ENCODE data around the gene ZNF286A.
"Not testable (repeated sequence)": the region's sequence is repeated elsewhere in the genome, so short reads cannot be mapped to it uniquely, and the experiment has no call there.

ZNF286A gene

DNA sequence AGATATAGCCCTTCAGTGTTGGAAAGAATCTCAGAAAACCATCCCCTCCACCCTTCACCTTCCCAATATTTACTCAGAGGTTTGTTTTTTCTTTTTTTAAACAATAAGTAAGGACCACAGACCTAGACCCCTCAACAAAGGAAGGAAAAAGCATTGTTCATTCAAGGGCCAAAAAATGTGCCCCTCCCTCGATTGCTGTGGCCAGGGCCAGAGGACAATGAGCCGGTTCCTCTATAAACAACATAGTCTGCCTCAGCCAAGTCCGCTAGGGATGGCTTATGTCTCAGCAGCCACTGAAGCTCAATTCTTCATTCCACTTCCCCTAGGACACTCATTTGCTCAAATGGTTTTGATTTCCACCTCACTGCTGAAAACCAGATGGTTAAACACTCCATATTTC lies 39.5 kb upstream of the ZNF286A start:
- Histone ChIP-seq H3K27ac (ENCODE audit: low read length) (no peak overlapping the region), H3K36me3 (ENCODE audit: control insufficient read depth in 1 of 2, insufficient read depth in 2 of 2, low read length in 2 of 2) (peaks cover 0 to 10% of the 10 kb centered on the region in 2 donors), H3K9me3 (ENCODE audit: control insufficient read depth in 1 of 2, low read length in 2 of 2) (no peaks in the 10 kb centered on the region), H3K27me3 (ENCODE audit: low read depth, low read length) (no peaks in the 10 kb centered on the region), H3K4me3 (ENCODE audit: low read depth in 1 of 2, low read length in 2 of 2) (no peak overlapping the region), H3K4me1 (ENCODE audit: control insufficient read depth in 1 of 2, insufficient read depth in 2 of 2, low read length in 2 of 2) (no peaks in the 10 kb centered on the region)

DNA sequence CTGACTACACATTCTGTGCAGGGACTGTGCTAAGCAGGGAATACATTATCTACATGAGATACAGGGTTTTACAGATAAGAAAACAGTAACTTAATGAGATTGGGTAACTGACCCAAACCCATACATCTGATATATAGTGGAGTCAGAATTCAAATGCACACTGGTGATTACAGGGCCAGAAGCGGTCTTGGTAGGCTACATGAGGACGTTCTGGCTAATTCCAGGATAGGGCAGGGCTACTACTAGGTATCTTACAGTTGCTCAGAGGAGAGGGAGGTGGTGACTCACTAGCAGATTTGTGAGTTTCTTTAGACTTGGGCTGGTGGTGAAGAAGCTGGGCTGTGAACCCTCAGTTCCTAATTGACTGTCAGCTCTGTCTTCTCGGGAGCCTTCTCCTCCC lies 36.9 kb upstream of the ZNF286A start:
- H3K27ac ChIP-seq (ENCODE audit: low read length), result no peak overlapping the region
- no peaks in the 10 kb centered on the region for H3K27me3 ChIP-seq (ENCODE audit: low read depth, low read length)
- H3K4me3 ChIP-seq (ENCODE audit: low read depth in 1 of 2, low read length in 2 of 2), result no peak overlapping the region
- H3K4me1 ChIP-seq (ENCODE audit: control insufficient read depth in 1 of 2, insufficient read depth in 2 of 2, low read length in 2 of 2), result no peaks in the 10 kb centered on the region
- no peaks in the 10 kb centered on the region for H3K9me3 ChIP-seq (ENCODE audit: control insufficient read depth in 1 of 2, low read length in 2 of 2)
- H3K36me3 ChIP-seq (ENCODE audit: control insufficient read depth in 1 of 2, insufficient read depth in 2 of 2, low read length in 2 of 2), result peaks cover 0 to 10% of the 10 kb centered on the region in 2 donors

DNA sequence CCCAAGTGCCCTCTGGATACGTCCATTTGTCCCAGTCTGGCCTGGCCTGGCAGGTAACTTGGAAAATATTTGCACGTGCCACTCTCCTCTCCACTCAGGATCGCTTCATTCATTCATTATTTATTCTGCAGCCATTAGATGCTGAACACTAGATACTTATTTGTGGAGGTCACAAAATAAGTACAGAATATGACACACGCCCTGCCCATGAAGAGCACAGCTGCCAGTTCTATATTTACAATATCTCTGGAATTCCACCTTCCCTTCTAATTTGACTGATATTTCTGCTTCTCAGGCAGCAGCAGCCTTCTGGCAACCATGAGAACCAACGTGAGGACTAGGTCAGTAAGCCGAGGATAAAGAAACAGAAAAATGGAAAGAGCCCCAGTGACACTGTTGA lies 36.4 kb upstream of the ZNF286A start:
- no peak overlapping the region for H3K27ac ChIP-seq (ENCODE audit: low read length)
- no peak overlapping the region for H3K4me3 ChIP-seq (ENCODE audit: low read depth in 1 of 2, low read length in 2 of 2)
- peaks cover 0 to 10% of the 10 kb centered on the region in 2 donors for H3K36me3 ChIP-seq (ENCODE audit: control insufficient read depth in 1 of 2, insufficient read depth in 2 of 2, low read length in 2 of 2)
- H3K9me3 ChIP-seq (ENCODE audit: control insufficient read depth in 1 of 2, low read length in 2 of 2), result no peaks in the 10 kb centered on the region
- H3K27me3 ChIP-seq (ENCODE audit: low read depth, low read length), result no peaks in the 10 kb centered on the region
- H3K4me1 ChIP-seq (ENCODE audit: control insufficient read depth in 1 of 2, insufficient read depth in 2 of 2, low read length in 2 of 2), result no peaks in the 10 kb centered on the region

DNA sequence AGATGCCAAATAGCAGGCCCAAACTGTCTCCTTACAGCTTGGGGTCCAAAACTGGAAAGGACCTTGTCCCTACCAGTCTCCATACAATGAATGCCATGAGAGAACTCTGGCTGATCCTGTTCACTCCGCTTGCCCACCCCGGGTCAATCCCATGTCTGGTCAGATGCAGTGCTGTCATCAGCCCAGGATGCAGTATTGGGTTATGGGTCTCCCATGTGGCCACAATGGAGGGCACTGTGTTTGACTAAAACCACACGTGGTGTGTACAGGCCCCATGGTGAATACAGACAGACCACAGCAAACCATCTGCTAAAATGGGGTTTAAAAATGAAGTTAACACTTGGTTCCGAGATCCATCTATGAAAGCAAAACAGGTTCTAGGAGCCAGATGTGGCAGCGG lies 35.9 kb upstream of the ZNF286A start:
- no peak overlapping the region for H3K4me3 ChIP-seq (ENCODE audit: low read depth in 1 of 2, low read length in 2 of 2)
- no peaks in the 10 kb centered on the region for H3K9me3 ChIP-seq (ENCODE audit: control insufficient read depth in 1 of 2, low read length in 2 of 2)
- H3K4me1 ChIP-seq (ENCODE audit: control insufficient read depth in 1 of 2, insufficient read depth in 2 of 2, low read length in 2 of 2), result no peaks in the 10 kb centered on the region
- peaks cover 0 to 10% of the 10 kb centered on the region in 2 donors for H3K36me3 ChIP-seq (ENCODE audit: control insufficient read depth in 1 of 2, insufficient read depth in 2 of 2, low read length in 2 of 2)
- no peak overlapping the region for H3K27ac ChIP-seq (ENCODE audit: low read length)
- H3K27me3 ChIP-seq (ENCODE audit: low read depth, low read length), result no peaks in the 10 kb centered on the region

GRCh38 chr17:15669526-15669925 lies 30.0 kb upstream of the ZNF286A start:
- H3K4me3 ChIP-seq (ENCODE audit: low read depth in 1 of 2, low read length in 2 of 2); H3K27ac ChIP-seq (ENCODE audit: low read length); H3K36me3 ChIP-seq (ENCODE audit: control insufficient read depth in 1 of 2, insufficient read depth in 2 of 2, low read length in 2 of 2); H3K9me3 ChIP-seq (ENCODE audit: control insufficient read depth in 1 of 2, low read length in 2 of 2); H3K27me3 ChIP-seq (ENCODE audit: low read depth, low read length); H3K4me1 ChIP-seq (ENCODE audit: control insufficient read depth in 1 of 2, insufficient read depth in 2 of 2, low read length in 2 of 2): not testable (repeated sequence)

DNA sequence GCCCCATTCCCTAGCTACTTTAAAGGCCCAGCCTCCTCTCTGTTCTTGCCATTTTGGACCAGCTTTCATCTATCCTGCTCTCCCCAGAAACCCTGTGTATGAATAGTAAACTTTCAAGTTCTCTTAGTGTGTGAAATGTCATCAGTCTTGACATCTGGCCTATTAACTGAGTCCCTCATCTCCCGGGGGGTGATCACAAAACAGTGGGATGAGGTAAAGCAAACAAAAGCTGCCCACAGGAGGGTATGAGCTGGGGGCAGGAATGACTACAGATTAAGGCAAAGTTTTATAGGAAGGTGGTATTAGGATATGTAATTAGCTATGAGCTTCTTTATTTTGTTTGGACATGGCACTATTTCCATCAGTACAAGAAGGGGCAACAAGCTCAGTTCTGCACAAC lies 24.9 kb upstream of the ZNF286A start:
- H3K36me3 ChIP-seq (ENCODE audit: control insufficient read depth in 1 of 2, insufficient read depth in 2 of 2, low read length in 2 of 2); H3K4me1 ChIP-seq (ENCODE audit: control insufficient read depth in 1 of 2, insufficient read depth in 2 of 2, low read length in 2 of 2); H3K9me3 ChIP-seq (ENCODE audit: control insufficient read depth in 1 of 2, low read length in 2 of 2); H3K27ac ChIP-seq (ENCODE audit: low read length); H3K4me3 ChIP-seq (ENCODE audit: low read depth in 1 of 2, low read length in 2 of 2); H3K27me3 ChIP-seq (ENCODE audit: low read depth, low read length): not testable (repeated sequence)

- H3K27me3 ChIP-seq (ENCODE audit: low read depth, low read length); H3K9me3 ChIP-seq (ENCODE audit: control insufficient read depth in 1 of 2, low read length in 2 of 2); H3K36me3 ChIP-seq (ENCODE audit: control insufficient read depth in 1 of 2, insufficient read depth in 2 of 2, low read length in 2 of 2); H3K4me1 ChIP-seq (ENCODE audit: control insufficient read depth in 1 of 2, insufficient read depth in 2 of 2, low read length in 2 of 2); H3K27ac ChIP-seq (ENCODE audit: low read length); H3K4me3 ChIP-seq (ENCODE audit: low read depth in 1 of 2, low read length in 2 of 2): not testable (repeated sequence)
Observed at GRCh38 chr17:15675991-15676390, 23.6 kb upstream of the ZNF286A start.

- H3K4me1 ChIP-seq (ENCODE audit: control insufficient read depth in 1 of 2, insufficient read depth in 2 of 2, low read length in 2 of 2); H3K27ac ChIP-seq (ENCODE audit: low read length); H3K27me3 ChIP-seq (ENCODE audit: low read depth, low read length); H3K9me3 ChIP-seq (ENCODE audit: control insufficient read depth in 1 of 2, low read length in 2 of 2); H3K36me3 ChIP-seq (ENCODE audit: control insufficient read depth in 1 of 2, insufficient read depth in 2 of 2, low read length in 2 of 2): not testable (repeated sequence)
- peak overlapping the region in 1 of 2 donors; percentile 66 for H3K4me3 ChIP-seq (ENCODE audit: low read depth in 1 of 2, low read length in 2 of 2)
Observed at GRCh38 chr17:15683135-15683534, 16.4 kb upstream of the ZNF286A start.

- H3K4me1 ChIP-seq (ENCODE audit: control insufficient read depth in 1 of 2, insufficient read depth in 2 of 2, low read length in 2 of 2); H3K27me3 ChIP-seq (ENCODE audit: low read depth, low read length): not testable (repeated sequence)
- H3K27ac ChIP-seq (ENCODE audit: low read length), result peak within 1 kb of the TSS; percentile 31
Observed at GRCh38 chr17:15683824-15684478, 15.6 kb upstream of the ZNF286A start, which contains the start of gene TRIM16. TRIM16 (minus strand) TSS chr17:15684311; CDS start chr17:15651609, 32,702 bp downstream.

GRCh38 chr17:15687494-15687893 lies 12.1 kb upstream of the ZNF286A start:
- H3K27me3 ChIP-seq (ENCODE audit: low read depth, low read length); H3K4me1 ChIP-seq (ENCODE audit: control insufficient read depth in 1 of 2, insufficient read depth in 2 of 2, low read length in 2 of 2); H3K4me3 ChIP-seq (ENCODE audit: low read depth in 1 of 2, low read length in 2 of 2); H3K27ac ChIP-seq (ENCODE audit: low read length); H3K9me3 ChIP-seq (ENCODE audit: control insufficient read depth in 1 of 2, low read length in 2 of 2); H3K36me3 ChIP-seq (ENCODE audit: control insufficient read depth in 1 of 2, insufficient read depth in 2 of 2, low read length in 2 of 2): not testable (repeated sequence)

More at GRCh38 chr17:15683824-15684478, 15.6 kb upstream of the ZNF286A start, which contains the start of gene TRIM16:
- H3K36me3 ChIP-seq (ENCODE audit: control insufficient read depth in 1 of 2, insufficient read depth in 2 of 2, low read length in 2 of 2); H3K9me3 ChIP-seq (ENCODE audit: control insufficient read depth in 1 of 2, low read length in 2 of 2): not testable (repeated sequence)
- peak within 1 kb of the TSS; percentile 66 to 69 for H3K4me3 ChIP-seq (ENCODE audit: low read depth in 1 of 2, low read length in 2 of 2)

- not testable (repeated sequence) for H3K27me3 ChIP-seq (ENCODE audit: low read depth, low read length); H3K4me1 ChIP-seq (ENCODE audit: control insufficient read depth in 1 of 2, insufficient read depth in 2 of 2, low read length in 2 of 2); H3K9me3 ChIP-seq (ENCODE audit: control insufficient read depth in 1 of 2, low read length in 2 of 2); H3K36me3 ChIP-seq (ENCODE audit: control insufficient read depth in 1 of 2, insufficient read depth in 2 of 2, low read length in 2 of 2); H3K27ac ChIP-seq (ENCODE audit: low read length)
- peak overlapping the region; percentile 37 to 60 for H3K4me3 ChIP-seq (ENCODE audit: low read depth in 1 of 2, low read length in 2 of 2)
Observed at GRCh38 chr17:15698967-15699366, 585 bp upstream of the ZNF286A start.

- H3K27me3 ChIP-seq (ENCODE audit: low read depth, low read length); H3K36me3 ChIP-seq (ENCODE audit: control insufficient read depth in 1 of 2, insufficient read depth in 2 of 2, low read length in 2 of 2); H3K27ac ChIP-seq (ENCODE audit: low read length); H3K4me1 ChIP-seq (ENCODE audit: control insufficient read depth in 1 of 2, insufficient read depth in 2 of 2, low read length in 2 of 2); H3K9me3 ChIP-seq (ENCODE audit: control insufficient read depth in 1 of 2, low read length in 2 of 2): not testable (repeated sequence)
- peak overlapping the region; percentile 37 to 60 for H3K4me3 ChIP-seq (ENCODE audit: low read depth in 1 of 2, low read length in 2 of 2)
Observed at GRCh38 chr17:15699937-15700336, 385 bp downstream of the ZNF286A start.

All from muscle layer of duodenum (tissue), 2 donors.